H9 (cell line): Measurements from ENCODE around the gene SPINT1. TPM values are rescaled to one million over a fixed set of nuclear protein-coding genes. Genes with fewer than 3 reads are reported as not detected.

Experiments used
- DNase-seq: peaks from one replicate; pipeline ENCODE4 v3.0.0-alpha.2; 2017
- H2AFZ ChIP-seq: one replicate; pipeline ENCODE4 v1.6.1; 2013; ENCODE audit warnings: mild to moderate bottlenecking, low read length, control low read depth, moderate library complexity
- H2AK5ac ChIP-seq: 2 replicates; pipeline ENCODE4 v1.6.1; 2013; ENCODE audit warnings: low read length, control low read depth, mixed read lengths; ENCODE audit not compliant: insufficient read length
- H2BK120ac ChIP-seq: one replicate; pipeline ENCODE4 v1.6.1; 2013; ENCODE audit warnings: low read depth, mild to moderate bottlenecking, low read length, control low read depth, inconsistent platforms; ENCODE audit not compliant: poor library complexity, severe bottlenecking
- H2BK12ac ChIP-seq: 2 replicates; pipeline ENCODE4 v1.6.1; 2013; ENCODE audit warnings: low read length, control low read depth, mixed read lengths, low read depth; ENCODE audit not compliant: insufficient read length
- H2BK15ac ChIP-seq: 2 replicates; pipeline ENCODE4 v1.6.1; 2013; ENCODE audit warnings: low read depth, low read length, control low read depth
- H2BK20ac ChIP-seq: one replicate; pipeline ENCODE4 v1.6.1; 2013; ENCODE audit warnings: low read depth, mild to moderate bottlenecking, low read length, control low read depth, inconsistent platforms; ENCODE audit not compliant: poor library complexity, severe bottlenecking
- H2BK5ac ChIP-seq: 2 replicates; pipeline ENCODE4 v1.6.1; 2013; ENCODE audit warnings: low read length, control low read depth, mixed read lengths; ENCODE audit not compliant: insufficient read length
- H3K14ac ChIP-seq: 2 replicates; pipeline ENCODE4 v1.6.1; 2013; ENCODE audit warnings: low read length, control low read depth; ENCODE audit not compliant: insufficient read depth
- H3K18ac ChIP-seq: 2 replicates; pipeline ENCODE4 v1.6.1; 2013; ENCODE audit warnings: low read depth, mild to moderate bottlenecking, mixed read lengths, low read length, control low read depth; ENCODE audit not compliant: insufficient read length
- H3K23ac ChIP-seq: 2 replicates; pipeline ENCODE4 v1.6.1; 2013; ENCODE audit warnings: low read length, control low read depth, mixed read lengths, low read depth; ENCODE audit not compliant: insufficient read length
- H3K23me2 ChIP-seq: 2 replicates; pipeline ENCODE4 v1.6.1; 2013; ENCODE audit warnings: low read depth, mild to moderate bottlenecking, mixed read lengths, low read length, control low read depth; ENCODE audit not compliant: insufficient read length, poor library complexity, severe bottlenecking
- H3K27ac ChIP-seq: 2 replicates; pipeline ENCODE4 v1.5.1; 2013; ENCODE audit warnings: low read length, control low read depth, mixed read lengths, low read depth; ENCODE audit not compliant: insufficient read length
- H3K27me3 ChIP-seq: 2 replicates; pipeline ENCODE4 v1.6.1; 2013; ENCODE audit warnings: low read length, control low read depth, inconsistent platforms; ENCODE audit not compliant: insufficient read depth
- H3K4ac ChIP-seq: 2 replicates; pipeline ENCODE4 v1.6.1; 2013; ENCODE audit warnings: low read depth, mild to moderate bottlenecking, control low read depth, inconsistent platforms, low read length, moderate library complexity
- H3K4me1 ChIP-seq: 2 replicates; pipeline ENCODE4 v1.6.1; 2013; ENCODE audit warnings: low read length, control low read depth, inconsistent platforms; ENCODE audit not compliant: insufficient read depth
- H3K4me2 ChIP-seq: 2 replicates; pipeline ENCODE4 v1.6.1; 2013; ENCODE audit warnings: low read length, control low read depth, mixed read lengths; ENCODE audit not compliant: insufficient read length, insufficient read depth
- H3K56ac ChIP-seq: 2 replicates; pipeline ENCODE4 v1.6.1; 2013; ENCODE audit warnings: low read depth, mild to moderate bottlenecking, mixed read lengths, low read length, control low read depth; ENCODE audit not compliant: insufficient read length
- H3K79me1 ChIP-seq: 2 replicates; pipeline ENCODE4 v1.6.1; 2013; ENCODE audit warnings: low read depth, mild to moderate bottlenecking, moderate library complexity, low read length, control low read depth, inconsistent platforms; ENCODE audit not compliant: insufficient read depth, poor library complexity, severe bottlenecking
- H3K79me2 ChIP-seq: 2 replicates; pipeline ENCODE4 v1.6.1; 2013; ENCODE audit warnings: low read length, control low read depth, inconsistent platforms; ENCODE audit not compliant: insufficient read depth
- H3K9ac ChIP-seq: 2 replicates; pipeline ENCODE4 v1.6.1; 2013; ENCODE audit warnings: low read length, control low read depth, mixed read lengths; ENCODE audit not compliant: insufficient read length; ENCODE audit errors: extremely low read depth
- H3K9me3 ChIP-seq: one replicate; pipeline ENCODE4 v1.6.1; 2013; ENCODE audit warnings: low read depth, low read length, inconsistent platforms; ENCODE audit not compliant: control insufficient read depth
- H3T11ph ChIP-seq: one replicate; pipeline ENCODE4 v1.6.1; 2013; ENCODE audit warnings: mild to moderate bottlenecking, low read length, control low read depth, inconsistent platforms
- H4K20me1 ChIP-seq: one replicate; pipeline ENCODE4 v1.6.1; 2013; ENCODE audit not compliant: control insufficient read depth, insufficient read length, insufficient read depth
- H4K5ac ChIP-seq: 2 replicates; pipeline ENCODE4 v1.6.1; 2013; ENCODE audit warnings: low read depth, mild to moderate bottlenecking, mixed read lengths, low read length, control low read depth; ENCODE audit not compliant: insufficient read length
- H4K8ac ChIP-seq: replicated peaks from 2 replicates; pipeline ENCODE4 v1.6.1; 2013; ENCODE audit warnings: low read length, control low read depth, mixed read lengths, low read depth; ENCODE audit not compliant: insufficient read length
- H4K91ac ChIP-seq: 2 replicates; pipeline ENCODE4 v1.6.1; 2013; ENCODE audit warnings: low read depth, mild to moderate bottlenecking, moderate library complexity, mixed read lengths, low read length, control low read depth; ENCODE audit not compliant: insufficient read length
- H3K27ac Mint-ChIP-seq, 3 experiments: 2 replicates in 2 of 3; 3 replicates in 1 of 3; pipeline ENCODE4 v1.8.0; 2020 to 2021; ENCODE audit warnings: mixed read lengths in 3 of 3, mild to moderate bottlenecking in 1 of 3, moderate library complexity in 1 of 3
- H3K27me3 Mint-ChIP-seq: 2 replicates; pipeline ENCODE4 v1.8.0; 2021; ENCODE audit warnings: low read depth, mild to moderate bottlenecking, moderate library complexity, mixed read lengths
- H3K36me3 Mint-ChIP-seq, 3 experiments: 2 replicates in 2 of 3; 3 replicates in 1 of 3; pipeline ENCODE4 v1.8.0; 2020 to 2021; ENCODE audit warnings: low read depth in 3 of 3, mixed read lengths in 3 of 3; ENCODE audit not compliant: insufficient read depth in 1 of 3
- H3K4me1 Mint-ChIP-seq, 2 experiments: 2 replicates each; pipeline ENCODE4 v1.8.0; 2020; ENCODE audit warnings: mixed read lengths in 2 of 2
- H3K4me3 Mint-ChIP-seq, 2 experiments: 2 replicates in 1 of 2; 3 replicates in 1 of 2; pipeline ENCODE4 v1.8.0; 2020 to 2021; ENCODE audit warnings: mild to moderate bottlenecking in 2 of 2, mixed read lengths in 2 of 2, moderate library complexity in 1 of 2
- H3K9me3 Mint-ChIP-seq, 2 experiments: 2 replicates in 1 of 2; 3 replicates in 1 of 2; pipeline ENCODE4 v1.8.0; 2020; ENCODE audit warnings: mild to moderate bottlenecking in 2 of 2, mixed read lengths in 2 of 2, moderate library complexity in 1 of 2
- CTCF ChIP-seq: fragments of 200-600 bp; sonication (generic); conservative IDR thresholded peaks from 3 replicates; pipeline ENCODE4 v1.8.0; 2021; ENCODE audit warnings: antibody characterized with exemption, mild to moderate bottlenecking
- WGBS: extraction: QIAGEN DNeasy Blood & Tissue Kit; methylation state at CpG from one replicate; pipeline ENCODE4 v1.1.7; 2013; ENCODE audit warnings: missing lambda C conversion rate, low lambda C conversion rate, mixed read lengths; ENCODE audit not compliant: insufficient read length; ENCODE audit errors: extremely low coverage; 5-methylcytosine and 5-hydroxymethylcytosine counted together
- total RNA-seq: library from RNA; stranded (reverse); gene quantifications from 2 replicates; pipeline ENCODE4 v1.2.1, GENCODE V29; 2021

SPINT1 gene
- total RNA-seq, 1 experiment from 2014 or later = 130 TPM

- no peaks in the 10 kb centered on the region for H3K79me2 ChIP-seq
- Mint-ChIP-seq H3K4me3 (no peak overlapping the region), H3K27me3 (no peaks in the 10 kb centered on the region), H3K9me3 (no peaks in the 10 kb centered on the region), H3K36me3 (peaks cover 29 to 85% (median 81%) of the 10 kb centered on the region in 3 experiments), H3K27ac (no peak overlapping the region; a peak in 1 of 7 replicates), H3K4me1 (peaks cover 12% of the 10 kb centered on the region in 2 experiments)
- H3K4me2 ChIP-seq = no peak overlapping the region
- no peak for DNase-seq
- no peak overlapping the region for H2AFZ ChIP-seq
- TF ChIP-seq CTCF = no peak
- no peaks in the 10 kb centered on the region for H4K20me1 ChIP-seq
- no peaks in the 10 kb centered on the region for H3K9me3 ChIP-seq
- no peaks in the 10 kb centered on the region for H3K4me1 ChIP-seq
- no peak overlapping the region for H4K8ac ChIP-seq
- H4K5ac ChIP-seq = no peak overlapping the region
- no peak overlapping the region for H2BK5ac ChIP-seq
- no peak overlapping the region for H2BK12ac ChIP-seq
- no peak overlapping the region for H3K23ac ChIP-seq
- no peak overlapping the region for H3K4ac ChIP-seq
- H2BK120ac ChIP-seq = no peak overlapping the region
- no peak overlapping the region for H4K91ac ChIP-seq
- no peaks in the 10 kb centered on the region for H3K27me3 ChIP-seq
- H2BK20ac ChIP-seq = no peak overlapping the region
- H3K18ac ChIP-seq = no peak overlapping the region
- H2BK15ac ChIP-seq = no peak overlapping the region
- no peak overlapping the region for H3K9ac ChIP-seq
- no CpG with 5 or more reads among the region's 5 CpGs for WGBS
- H3K14ac ChIP-seq = no peak overlapping the region
- no peak overlapping the region for H3K56ac ChIP-seq
- H3T11ph ChIP-seq = no peak overlapping the region
- H3K23me2 ChIP-seq = no peaks in the 10 kb centered on the region
- no peaks in the 10 kb centered on the region for H3K79me1 ChIP-seq
- H2AK5ac ChIP-seq = no peak overlapping the region
- H3K27ac ChIP-seq = no peak overlapping the region
Measured at GRCh38 chr15:40852529-40852928, 8.7 kb downstream of the SPINT1 start.
